ENCODE data around the gene EPB41L4B.

- no peak for TF ChIP-seq POLR2AphosphoS5 (IDR thresholded peaks at IDR 0.05)
- TF ChIP-seq CTCF (IDR thresholded peaks at IDR 0.05) = no peak
- TF ChIP-seq POLR2A (IDR thresholded peaks at IDR 0.05) = no peak
Measured at GRCh38 chr9:109342878-109343277, 22.0 kb upstream of the EPB41L4B start.

All from breast epithelium (tissue), 3 donors.